Activated naive CD4-positive, alpha-beta T cell treated with anti-CD3 and anti-CD28 coated beads, Interleukin-2, amount 50 U/mL, for 16 hours (primary cell): ENCODE results near the gene RSPH9.

Experiments
- DNase-seq: peaks from one replicate; pipeline ENCODE4 v3.0.0-alpha.2; 2020

Gene RSPH9

DNA sequence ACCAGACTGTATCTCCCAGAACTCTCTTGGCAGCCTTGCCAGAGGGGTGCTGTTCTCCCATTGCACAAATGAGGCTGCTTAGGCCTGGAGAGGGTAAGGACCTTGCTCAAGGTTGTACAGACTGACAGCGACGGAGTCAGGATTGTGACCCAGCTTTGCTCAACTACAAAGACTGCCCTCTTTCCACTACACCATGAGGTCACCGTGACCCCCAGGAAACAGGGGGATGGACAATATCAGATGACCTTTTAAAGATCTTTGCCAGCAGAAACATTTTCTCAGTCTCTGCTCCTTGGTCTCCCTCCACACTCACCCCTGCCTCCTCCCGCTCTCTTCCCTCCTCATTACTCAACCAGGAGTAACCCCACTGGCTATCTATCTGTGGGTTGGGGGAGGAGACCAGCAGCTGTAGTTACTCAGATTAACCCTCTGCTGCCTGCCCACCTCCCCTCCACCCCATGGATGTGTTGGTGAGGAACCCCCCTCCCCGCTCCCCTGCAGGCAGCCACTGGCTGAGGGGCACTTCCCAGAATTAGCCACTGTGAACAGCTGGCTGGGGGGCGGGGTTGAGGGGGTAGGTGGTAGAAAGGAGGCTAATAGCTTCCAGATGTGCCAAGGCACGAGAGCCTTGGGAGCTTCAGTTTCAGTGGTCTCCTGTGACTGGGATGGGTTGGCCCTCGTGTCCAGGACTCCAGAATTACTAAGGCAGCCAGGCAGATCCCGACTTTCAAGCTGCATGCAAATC, 69.6 kb downstream of the RSPH9 start:
- no peak for DNase-seq

DNA sequence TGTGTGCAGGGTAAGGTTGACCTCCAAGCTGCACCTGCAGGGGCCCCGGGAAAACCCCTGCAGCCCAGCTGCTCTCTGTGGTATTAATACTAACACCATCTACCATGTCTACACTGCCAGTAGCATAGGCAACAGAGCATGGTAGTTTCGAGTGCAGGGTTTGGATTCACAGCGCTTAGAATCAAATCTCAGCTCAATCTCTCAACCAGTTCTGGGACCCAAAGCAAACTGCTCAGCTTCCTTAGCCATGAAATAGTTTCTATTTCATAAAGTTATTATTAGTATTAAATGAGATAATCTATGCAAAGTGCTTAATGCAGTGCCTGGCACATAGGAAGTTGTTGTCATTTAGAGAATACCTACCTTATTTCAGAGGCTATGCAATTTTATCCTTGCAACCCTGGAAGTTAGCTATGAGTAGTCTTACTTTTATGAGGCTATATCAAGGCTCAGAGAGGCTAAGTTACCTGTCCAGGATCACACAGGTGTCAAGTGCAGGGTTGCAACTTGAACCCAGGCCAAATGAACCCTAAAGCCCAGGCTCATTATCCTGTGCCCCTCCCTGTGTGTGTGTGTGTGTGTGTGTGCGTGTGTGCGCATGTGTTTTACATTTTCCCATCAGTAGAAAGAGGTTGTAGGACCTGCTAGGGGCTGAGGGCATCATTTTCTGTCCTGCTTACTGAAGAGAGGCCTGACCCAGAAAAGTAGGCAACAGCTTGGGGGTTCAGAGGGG, 70.4 kb downstream of the RSPH9 start:
- no peak for DNase-seq

DNA sequence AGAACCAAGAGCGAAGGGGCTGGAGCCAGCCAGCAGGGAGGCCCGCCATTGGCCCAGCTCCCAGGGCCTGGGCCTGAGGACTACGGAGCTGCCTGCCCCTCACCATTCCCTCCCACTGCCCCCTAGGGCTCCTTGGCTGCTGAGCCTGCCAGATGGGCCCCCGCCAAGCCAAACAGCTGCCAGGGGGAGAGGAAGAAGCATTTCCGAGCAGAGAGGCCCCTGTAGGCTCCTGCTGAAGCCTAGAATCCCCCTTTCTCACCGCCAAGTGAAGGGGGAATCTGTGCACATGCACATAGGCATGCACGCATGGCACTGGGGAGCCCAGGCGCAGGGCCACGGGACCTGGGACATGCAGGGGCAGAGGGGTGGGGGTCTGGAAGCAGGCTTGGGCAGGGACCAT, 71.3 kb downstream of the RSPH9 start:
- DNase-seq: no peak

DNA sequence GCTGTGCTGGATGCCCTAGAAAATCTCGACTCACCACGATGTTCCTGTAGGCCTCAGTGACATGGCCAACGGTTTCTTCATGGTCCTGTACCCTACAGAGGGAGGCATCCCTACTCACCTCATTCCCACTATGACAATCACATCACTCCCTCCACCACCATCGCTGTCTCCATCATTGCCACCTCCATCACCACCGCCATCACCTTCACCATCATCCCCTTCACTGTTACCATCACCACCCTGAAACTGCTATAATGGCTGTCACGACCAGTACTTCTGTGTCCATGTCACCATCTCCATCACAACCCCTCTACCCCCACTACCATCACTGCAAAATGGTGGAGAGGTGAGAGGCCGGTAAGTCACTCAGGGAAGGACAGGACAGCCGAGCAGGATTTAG, 72.6 kb downstream of the RSPH9 start:
- DNase-seq: no peak

DNA sequence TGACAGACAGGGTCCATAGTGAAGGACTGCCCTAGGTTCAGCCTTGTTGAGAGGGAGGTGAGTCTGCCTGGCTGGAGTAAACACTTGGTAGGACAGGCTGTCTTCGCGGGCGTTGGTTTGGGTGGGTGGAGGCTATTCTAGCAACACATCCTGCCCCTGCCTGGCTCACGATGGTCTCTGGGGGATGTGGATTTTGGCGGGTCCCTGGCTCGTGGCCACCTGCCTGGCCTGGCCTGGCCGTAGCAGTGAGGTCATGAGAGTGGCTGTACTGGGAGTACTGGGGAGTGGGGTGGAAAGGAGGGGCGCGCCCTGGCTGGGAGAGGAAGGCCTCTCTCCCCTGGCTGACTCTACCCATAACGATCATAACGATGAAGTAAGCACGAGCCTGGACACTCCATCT, 73.0 kb downstream of the RSPH9 start:
- no peak for DNase-seq

DNA sequence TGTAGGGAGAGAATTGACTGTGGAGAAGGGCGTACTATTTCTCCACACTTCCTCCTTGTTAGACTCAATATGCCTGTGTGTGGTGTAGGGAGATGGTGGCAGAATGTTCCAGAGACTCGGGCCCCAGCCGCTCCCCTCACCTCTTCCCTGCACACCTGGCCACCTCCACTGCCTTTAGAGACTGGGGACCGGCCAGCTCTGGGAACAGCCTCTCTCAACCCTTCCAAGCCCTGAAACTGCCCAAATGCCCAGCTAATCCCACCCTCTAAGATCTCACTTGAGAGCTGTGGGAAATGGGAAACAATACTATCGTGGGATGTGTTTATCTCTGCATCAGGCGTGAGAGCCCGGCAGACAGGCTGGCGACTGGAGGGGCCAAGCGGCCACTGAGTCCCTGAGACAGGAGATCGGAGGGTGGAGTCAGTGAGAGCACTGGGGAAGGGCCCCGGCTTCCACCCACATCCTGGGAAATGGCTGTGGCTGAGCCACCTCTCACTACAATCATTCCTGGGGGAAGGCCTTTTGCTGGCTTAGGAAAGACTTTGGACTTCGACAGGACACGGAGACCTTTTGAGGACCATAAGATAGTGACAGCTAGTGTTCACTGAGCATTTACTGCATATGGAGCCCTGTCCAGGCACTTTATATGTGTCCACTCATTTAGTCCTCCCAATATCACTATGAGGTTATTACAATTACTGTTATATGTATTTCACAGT, 73.7 kb downstream of the RSPH9 start:
- DNase-seq: no peak

DNA sequence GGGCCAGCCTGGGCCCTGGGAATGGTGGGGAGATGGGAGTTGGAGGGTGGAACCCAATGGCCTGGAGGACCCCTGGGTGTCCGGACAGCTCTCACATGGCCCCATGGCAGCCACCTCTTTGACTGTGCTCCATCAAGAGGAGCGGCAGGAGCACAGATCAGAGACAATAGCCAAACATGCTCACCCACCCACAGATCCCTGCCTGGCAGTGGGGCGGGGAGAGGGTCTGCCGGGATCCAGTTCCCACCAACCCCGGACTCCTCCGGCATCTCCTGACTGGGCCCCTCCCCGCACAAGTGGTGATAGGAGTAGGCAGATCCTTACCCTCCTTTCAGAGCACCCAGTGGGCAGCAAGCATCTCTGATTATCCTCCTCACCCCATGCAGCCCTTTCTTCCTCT, 74.7 kb downstream of the RSPH9 start:
- DNase-seq: no peak

DNA sequence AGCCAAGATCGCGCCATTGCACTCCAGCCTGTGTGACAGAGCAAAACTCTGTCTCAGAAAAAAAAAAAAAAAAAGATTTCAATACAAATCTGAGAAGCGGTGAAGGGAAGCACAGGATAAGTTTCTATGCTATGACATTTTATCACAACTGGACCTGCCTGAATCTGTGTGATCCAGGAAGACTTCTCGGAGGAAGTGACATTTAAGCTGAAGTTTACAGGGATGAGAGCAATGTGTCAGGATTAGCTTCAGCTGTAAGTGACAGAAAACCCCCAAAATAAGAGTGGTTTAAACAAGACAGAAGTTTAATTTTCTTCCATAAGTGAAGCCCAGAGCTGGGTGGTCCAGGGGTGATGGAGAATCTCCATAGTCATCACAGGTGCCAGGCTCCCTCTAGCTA, 76.2 kb downstream of the RSPH9 start:
- DNase-seq: no peak
